ENCODE results near the gene SLC27A4. TPM values are rescaled to one million over a fixed set of nuclear protein-coding genes. Genes with fewer than 3 reads are reported as not detected.

SLC27A4 gene
- polyA plus RNA-seq (2013, experiment 1 of 2; ENCODE audit: insufficient read length), result 18.2 TPM
- polyA plus RNA-seq (2013, experiment 2 of 2; ENCODE audit: insufficient read length), result 19.1 TPM

DNA sequence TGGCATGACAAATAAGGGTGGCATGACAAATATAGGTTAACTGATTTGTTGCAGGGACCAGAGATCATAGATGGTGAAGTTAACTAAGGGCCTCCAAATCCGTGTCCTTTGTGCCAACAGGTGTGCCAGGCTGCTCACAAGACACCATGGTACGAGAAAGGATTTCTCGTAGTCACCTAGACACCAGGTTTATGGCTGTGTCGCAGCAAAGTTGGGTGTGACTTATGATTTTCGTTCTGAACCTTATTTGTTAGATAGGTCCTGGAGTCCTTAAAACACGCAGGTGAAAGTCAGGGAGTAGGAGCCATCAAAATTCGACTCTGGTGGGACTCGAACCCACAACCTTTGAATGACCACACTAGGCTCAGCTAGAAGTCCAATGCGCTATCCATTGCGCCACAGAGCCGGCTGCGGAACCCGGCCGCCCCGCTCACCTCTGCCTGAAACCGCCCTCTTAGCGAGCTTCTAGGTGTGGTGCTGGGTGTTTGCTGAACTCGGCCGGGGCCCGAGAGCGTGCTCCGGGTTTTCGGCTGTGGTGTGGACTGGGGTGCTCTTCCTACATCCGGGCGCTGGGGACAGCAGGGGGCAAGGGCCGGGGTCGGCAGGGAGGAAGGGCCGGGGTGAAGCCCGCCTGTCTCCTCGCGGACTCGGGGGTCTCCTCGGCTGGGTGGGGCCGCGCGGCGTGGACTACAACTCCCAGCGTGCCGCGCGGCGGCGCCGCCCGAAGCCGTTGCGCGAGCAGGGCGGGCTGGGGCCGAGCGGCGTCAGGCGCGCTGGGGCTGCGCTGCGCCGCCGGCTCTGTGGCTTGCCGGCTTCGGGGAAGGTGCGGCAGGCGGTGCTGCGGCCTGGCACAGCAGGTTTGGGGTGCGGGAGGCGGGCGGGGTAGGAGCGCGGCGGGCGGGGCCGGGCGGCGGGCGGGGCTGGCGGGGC, at the start of gene SLC27A4:
Gene SLC27A4, plus strand, starts transcription at position 767 of the 930 bp plus-strand sequence. CDS start 2,606 bp downstream, outside the sequence.
- DNase-seq, result peak; percentile 74

DNA sequence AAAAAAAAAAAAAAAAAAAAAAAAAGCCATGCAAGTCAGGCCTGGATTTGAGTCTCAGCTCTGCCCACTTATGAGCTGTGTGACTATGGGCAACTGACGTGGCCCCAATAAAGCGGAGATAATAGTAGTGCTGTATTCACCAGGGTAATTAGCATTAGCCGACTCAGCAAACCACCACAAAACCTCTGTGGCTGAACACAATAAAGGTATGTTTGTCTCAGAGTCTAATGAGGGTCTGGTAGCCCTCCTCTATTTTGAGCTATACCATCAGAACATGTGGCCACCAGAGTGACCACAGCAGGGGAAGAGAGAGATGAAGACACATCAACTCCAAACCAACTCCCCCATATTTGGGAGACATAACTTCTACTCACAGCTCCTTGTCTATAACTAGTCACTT, 48.3 kb upstream of the SLC27A4 start:
- no peak for DNase-seq

DNA sequence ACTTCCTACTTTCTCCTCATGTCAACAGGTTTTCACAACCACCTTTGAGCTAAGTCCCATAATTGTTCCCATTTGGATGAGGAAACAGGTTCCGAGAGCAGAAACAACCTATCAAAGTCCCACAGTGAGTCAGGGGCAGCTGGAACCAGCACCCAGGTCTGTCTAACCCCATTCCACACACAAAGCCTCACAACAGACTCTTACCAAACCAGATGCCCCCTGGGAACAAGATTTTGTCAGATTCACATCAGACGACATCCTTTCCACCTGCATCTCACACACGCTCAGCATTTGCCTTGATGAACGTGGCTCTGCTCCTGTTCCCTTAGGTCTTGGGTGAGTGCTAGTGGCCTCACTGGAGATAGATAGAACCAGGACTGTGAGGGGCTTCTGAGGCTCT, 47.2 kb upstream of the SLC27A4 start:
- no peak for DNase-seq

DNA sequence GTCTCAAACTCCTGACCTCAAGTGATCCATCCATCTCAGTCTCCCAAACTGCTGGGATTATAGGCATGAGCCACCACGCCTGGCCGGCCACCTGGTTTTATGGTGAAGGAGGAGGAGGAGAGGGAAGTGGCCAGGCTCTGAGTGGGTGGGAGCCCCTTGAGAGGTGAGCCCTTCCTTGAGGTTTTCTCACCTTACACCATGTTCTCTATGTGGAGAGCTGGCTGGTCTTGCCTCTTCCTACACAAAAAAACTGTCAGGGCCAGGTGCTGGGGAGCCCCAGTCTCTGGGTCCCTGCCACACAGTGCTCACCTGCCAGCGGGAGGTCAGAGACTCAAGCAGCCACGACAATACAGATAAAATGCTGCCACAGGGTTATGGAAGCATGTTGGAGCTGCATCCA, 46.2 kb upstream of the SLC27A4 start:
- DNase-seq, result no peak

DNA sequence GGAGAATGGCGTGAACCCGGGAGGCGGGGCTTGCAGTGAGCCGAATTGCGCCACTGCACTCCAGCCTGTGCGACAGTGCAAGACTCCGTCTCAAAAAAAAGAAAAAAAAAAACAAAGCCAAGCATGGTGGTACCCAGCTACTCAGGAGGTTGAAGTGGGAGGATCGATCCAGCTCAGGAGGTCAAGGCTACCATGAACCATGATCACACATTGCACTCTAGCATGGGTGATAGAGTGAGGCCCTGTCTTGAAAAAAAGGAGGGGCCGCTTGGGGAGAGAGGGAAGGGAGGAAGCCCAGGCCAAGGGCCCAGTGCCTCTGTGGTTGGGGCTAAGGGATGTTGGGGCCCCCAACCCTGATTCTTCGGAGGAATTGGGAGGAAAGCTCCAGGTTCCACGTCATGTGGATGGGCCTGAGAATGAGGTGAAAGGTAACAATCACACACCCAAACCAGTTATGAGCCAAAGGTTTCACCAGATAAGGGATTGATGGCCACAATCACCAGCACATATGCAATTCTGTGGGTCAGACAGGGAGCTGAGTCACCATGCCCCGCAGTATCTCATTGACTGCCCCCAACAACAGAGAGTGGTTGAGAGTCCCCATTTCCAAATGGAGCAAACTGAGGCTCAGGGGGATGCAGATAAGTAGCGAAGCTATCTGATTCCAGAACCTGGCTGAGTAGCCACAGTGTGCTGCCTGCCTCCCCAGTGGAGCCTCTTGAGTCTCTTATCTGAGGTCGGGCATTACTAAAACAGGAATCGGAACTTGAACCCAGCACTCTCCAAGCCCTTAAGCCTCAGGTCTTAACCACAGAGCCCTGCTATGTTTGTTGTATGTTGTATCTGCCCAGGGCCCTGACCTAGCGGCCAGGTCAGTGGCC, 43.7 kb upstream of the SLC27A4 start:
- DNase-seq, result no peak

DNA sequence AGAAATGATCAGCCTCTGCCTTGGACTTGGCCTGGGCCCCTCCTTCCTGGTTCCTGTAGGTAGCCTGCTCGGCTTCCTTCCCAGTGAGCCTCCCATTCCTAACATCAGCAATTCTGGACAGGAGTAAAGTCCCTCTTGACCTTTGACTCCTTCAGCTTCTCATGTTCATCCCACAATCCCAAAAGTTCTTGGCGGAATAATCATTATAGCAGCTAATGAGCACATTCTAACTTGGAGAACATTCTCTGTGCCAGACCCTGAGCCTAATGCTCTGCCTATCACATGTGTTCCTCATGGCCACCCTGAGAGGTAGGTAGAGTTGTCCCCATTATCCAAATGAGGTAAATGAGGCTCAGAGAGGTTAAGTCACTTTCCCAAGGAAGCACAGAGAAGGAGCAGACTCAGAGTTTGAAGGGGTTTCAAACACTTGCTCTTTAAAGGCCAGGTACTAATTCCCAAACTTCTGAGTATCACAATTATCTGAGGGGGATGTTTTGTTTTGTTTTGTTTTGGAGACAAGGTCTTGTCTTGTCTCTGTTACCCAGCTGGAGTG, 43.0 kb upstream of the SLC27A4 start:
- no peak for DNase-seq

DNA sequence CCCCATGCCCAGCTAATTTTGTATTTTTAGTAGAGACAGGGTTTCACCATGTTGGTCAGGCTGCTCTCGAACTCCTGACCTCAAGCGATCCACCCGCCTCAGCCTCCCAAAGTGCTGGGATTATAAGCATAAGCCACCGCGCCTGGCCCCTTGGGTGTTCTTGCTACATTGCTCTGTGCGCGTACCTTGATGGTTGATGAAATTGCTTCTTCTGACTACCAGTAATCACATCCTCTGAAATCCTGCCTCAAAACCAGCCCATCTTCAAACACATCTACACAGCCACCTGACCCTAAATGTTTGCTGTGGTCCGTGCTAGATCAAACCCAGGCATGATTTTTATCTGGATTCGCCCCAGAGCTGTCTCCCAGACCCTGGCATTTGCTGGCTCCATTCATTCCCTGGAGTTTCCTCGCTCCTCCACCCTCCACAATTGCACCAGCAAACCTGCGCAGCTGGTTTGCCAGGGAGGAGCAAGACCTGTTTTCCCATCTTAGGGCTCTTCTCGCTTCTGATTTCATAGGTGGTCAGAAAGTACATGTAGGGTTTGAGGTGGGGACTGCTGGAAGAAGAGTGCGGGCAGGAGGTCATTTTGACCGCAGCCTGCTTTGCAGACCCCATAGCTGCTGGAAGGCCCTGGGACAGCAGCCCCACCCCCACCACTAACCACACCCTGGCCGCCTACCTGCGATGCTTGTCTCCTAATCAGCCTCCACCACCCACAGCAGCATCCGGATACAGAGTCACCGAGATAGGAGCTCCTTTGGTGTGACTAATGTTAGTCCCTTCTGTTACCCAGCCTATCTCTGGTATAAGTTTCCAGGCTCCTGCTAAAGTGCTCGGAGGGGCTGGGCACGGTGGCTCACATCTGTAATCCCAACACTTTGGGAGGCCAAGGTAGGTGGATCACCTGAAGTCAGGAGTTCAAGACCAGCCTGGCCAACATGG, 41.5 kb upstream of the SLC27A4 start:
- no peak for DNase-seq

DNA sequence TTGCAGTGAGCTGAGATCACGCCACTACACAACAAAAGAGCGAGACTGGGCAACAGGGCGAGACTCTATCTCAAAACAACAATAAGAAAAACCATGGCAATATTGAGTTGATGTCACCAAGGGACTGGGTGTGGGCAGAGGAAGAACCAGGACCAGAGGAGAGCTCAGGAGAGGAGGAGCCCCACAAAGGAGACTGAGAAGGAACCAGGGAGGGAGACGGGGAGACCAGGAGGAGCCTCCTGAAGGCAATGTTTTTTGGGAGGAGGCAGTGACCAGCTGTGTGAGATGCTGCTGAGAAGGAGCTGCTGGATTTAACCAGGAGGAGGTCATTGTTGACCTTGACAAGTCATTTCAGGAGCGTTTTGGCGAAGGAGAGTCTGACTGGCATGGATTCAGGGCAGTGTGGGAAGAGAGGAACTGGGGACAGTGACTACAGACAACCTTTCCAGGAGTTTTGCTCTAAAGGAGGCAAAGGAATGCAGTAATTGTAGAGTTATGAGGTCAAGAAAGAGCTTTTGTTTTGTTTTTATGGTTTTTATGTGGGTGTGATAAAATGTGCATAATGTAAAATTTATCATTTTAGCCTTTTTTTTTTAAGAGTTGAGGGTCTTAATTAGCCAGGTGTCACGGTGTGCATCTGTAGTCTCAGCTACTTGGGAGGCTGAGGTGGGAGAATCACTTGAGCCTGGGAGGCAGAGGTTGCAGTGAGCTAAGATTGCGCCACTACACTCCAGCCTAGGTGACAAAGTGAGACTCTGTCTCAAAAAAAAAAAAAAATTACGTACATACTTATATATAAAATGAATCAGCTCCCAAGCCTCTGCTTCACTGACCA, 36.0 kb upstream of the SLC27A4 start:
- no peak for DNase-seq

DNA sequence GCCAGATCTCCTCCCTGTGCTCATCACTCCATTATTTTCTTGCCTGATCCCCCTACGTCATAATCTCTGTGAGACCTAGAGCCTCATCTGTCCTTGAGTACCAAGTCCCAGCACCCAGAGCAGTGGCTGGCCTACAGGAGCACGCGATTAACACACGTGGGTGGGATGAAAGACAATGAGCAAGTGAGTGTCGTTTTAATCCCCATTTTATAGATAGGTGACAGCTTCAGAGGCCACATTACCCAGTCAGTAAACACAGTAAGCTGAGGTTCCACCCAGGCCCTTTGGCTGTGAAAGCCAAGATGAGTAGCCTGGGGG, 35.4 kb upstream of the SLC27A4 start:
- DNase-seq, result no peak

DNA sequence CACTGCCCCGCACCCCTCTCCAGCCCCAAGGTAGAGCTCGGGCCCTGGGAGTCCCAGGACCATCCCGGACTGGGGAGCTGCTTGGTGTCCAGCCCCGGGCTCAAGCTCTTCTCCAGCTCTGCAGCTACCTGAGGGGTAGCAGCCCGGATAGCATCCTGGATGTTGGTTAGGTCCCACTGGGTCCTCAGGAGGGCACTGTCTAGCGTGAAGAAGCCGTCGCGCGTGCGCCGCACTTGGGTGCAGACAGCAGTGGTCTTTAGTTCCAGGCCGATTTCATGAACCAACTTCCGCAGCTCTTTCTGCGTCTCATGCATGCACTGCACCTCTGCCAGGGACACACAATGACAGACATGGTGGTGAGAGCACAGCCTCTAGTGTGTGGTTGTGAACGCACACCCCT, 30.8 kb upstream of the SLC27A4 start:
- no peak for DNase-seq

DNA sequence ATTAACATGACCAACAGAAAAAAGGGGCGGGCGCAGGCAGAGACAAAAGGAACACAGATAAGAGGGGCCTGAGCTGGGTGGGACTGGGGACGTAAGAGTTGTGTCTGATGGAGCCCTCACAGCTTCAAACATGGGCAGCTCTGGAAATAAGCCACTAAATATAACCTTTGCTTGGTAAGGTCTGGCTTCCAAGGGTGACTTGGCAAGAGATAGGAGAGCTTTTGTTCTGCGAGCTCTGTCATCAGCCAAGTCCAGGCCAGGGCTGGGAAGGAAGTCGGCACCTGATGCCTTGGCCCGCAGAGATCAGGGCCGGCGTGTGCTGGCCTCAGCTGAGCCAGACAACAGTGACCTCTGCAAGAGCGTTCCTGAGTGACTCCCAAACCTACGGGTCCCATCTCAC, 29.9 kb upstream of the SLC27A4 start:
- no peak for DNase-seq

DNA sequence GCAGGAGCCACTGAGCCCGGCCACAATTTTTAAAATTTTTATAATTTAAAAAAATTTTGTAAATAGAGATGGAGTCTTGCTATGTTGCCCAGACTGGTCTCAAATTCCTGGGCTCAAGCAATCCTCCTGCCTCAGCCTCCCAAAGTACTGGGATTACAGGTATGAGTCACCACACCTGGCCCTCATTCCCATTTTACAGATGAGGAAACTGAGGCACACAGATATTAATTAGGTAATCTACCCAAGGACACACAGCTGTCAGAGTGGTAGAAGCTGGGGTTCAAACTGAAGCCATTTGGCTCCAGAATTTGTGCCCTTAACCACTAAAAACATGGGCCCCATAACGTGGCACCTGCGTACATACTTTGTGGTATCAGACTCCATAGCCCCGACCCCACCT, 25.6 kb upstream of the SLC27A4 start:
- no peak for DNase-seq

DNA sequence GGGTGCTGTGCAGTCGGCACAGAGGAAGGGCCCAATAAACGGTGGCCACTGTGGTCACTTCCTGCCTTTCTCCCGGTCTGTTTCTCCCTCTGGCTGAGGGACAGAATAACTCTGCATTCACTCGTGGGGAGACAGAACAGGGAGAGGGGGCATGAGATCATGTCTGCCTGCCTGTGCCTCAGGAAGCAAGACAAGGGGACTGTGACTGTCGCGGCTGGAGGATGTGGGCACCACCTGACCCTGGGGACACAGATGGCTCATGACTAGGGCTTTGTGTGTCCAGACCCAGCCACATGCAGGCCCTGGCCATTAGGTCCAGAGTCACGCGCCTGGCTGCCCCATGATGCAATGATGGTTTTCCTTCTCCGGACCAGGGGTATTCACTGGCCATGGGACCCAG, 23.9 kb upstream of the SLC27A4 start:
- DNase-seq, result no peak

DNA sequence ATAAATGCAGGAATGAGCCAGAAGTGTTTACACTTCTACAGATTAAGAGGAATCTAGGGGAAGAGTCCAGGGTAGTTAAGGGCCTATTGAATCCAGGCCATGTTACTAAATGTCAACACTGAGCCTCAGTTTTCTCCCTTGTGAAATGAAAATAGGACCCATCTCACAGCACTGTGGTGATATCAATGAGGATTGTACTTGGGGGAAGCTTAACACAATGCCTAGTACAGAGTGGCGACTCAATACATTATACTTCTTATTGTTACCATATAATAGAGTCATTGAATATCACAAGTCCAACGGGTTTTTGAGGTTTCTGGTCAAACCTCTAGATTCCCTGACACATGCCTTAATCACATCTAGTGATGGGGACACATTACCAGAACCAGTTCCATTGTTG, 22.7 kb upstream of the SLC27A4 start:
- DNase-seq, result no peak

DNA sequence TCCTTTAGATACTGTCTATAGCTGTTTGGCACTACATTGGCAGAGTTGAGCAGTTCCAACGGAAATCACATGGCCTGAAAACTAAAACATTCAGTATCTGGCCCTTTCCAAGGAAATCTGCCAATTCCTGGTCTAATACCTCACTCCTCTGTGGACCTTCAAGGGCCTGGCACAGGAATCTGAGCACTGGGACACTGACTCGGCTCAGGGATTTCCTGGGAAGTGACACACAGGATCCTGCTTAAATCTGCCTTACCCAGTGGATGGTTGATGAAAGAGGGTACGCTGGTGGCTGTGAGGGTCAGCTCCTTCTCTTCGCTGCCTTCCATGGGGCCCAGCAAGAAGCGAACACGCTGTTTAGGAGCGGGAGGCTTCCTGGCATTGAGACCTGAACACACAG, 19.0 kb upstream of the SLC27A4 start:
- no peak for DNase-seq

DNA sequence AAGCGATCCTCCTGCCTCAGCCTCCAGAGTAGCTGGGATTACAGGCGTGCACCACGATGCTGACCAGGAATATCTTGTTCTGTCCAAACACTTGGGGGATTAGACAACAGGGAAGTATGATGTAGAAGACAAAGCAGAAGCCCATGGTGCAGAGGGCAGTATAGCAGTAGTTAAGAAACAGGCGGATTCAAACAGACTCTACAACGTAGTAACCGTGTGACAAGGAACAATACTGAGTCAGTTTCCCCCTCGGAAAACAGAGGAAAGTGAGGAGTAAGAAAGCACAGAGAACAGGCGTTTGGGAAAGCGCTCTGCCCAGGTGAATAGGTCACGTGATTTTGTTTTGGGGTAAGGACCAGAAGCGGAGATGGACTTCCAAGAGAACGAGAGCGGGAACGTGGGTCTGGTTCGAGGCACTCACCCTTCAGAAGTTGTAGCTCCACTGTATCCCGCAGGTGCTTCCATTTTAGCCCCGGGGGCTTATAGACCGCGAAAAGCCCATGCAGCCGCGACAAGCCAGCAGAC, 18.4 kb upstream of the SLC27A4 start:
- DNase-seq, result no peak

DNA sequence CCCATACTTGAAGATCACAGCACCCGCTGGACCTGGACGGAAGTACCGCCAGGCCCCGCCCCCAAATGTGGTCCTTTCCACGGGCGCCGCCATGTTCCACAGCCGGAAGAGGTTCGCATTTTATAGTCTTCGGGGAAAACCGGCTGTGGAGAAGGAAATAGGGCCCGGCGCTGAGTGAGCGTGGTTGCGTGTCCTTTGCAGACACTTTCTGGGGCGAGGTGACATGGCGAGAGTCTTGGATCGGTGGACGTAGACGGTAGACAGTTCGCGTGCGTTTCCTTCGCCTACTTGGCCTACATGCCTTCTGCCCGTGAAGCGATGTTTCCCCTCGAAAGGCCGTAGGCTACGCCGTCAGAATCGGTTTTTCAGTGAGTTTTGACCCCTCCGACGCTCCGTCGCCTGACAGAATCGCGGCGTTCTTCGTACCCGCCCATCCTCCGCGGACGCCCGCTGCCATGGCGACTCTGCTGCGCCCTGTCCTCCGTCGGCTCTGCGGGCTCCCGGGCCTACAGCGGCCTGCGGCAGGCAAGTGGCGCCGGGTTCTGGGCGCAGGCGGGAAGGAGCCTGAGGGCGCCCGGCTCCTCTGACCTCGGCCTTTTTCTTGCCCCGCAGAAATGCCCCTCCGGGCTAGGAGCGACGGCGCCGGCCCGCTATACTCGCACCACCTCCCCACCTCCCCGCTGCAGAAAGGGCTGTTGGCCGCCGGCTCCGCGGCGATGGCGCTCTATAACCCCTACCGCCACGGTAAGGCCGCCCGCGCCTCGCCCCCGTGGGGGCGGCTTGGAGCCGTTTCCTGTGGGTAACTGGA, 17.7 kb upstream of the SLC27A4 start, which contains the start of the genes COQ4 and TRUB2:
Gene COQ4, plus strand, starts transcription at position 436 of the 808 bp plus-strand sequence. Its CDS starts 20 bp downstream, at position 456.
Gene TRUB2, minus strand, starts transcription at position 44 of the 808 bp plus-strand sequence. Its CDS starts 39 bp downstream, at position 5.
- DNase-seq, result peak; percentile 95

DNA sequence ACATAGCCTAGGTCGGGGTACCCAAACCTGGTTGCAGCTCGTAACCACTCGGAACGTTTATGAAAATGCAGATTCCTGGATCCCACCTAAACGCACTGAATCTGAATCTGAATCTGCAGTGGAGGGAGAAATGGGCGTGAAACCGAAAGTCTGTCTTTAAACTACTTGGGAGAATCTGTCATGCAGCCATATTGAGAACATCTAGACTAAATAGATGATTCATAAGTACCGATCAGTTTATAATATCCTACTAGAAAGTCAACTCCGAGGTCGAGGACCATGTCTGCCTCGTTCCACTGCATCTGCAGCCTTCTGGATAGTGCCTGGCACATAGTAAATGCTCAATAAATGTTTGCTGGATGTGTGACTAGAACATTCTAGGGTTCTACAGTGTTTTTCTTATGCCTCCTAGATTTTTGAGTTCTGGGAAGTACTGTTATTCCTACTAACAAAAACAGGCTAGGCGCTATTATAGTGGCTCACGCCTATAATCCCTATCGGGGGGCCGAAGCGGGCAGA, 17.1 kb upstream of the SLC27A4 start:
- DNase-seq, result no peak

DNA sequence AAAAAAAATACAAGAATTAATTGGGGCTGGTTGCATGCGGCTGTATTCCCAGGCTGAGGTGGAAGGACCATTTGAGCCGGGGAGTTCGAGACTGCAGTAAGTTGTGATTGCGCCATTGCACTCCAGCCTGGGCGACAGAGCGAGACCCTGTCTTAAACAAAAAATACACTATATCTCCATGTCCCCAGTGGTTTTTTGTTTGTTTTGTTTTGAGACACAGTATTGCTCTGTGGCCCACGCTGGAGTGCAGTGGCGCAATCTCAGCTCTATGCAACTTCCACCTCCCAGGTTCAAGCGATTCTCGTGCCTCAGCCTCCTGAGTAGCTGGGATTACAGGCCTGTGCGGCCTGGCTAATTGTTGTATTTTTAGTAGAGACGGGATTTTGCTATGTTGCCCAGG, 16.5 kb upstream of the SLC27A4 start:
- no peak for DNase-seq
